IPS-NIHi7 (cell line): ENCODE results near the gene SDK1.
"Not testable (repeated sequence)": the region's sequence is repeated elsewhere in the genome, so short reads cannot be mapped to it uniquely, and the experiment has no call there.

Source experiments
- DNase-seq: peaks from one replicate; pipeline ENCODE4 v3.0.0; 2012; ENCODE audit warnings: mixed read lengths; ENCODE audit errors: extremely low spot score

The SDK1 gene

GRCh38 chr7:4313911-4314310 is 1012.9 kb downstream of the SDK1 start:
- not testable (repeated sequence) for DNase-seq

DNA sequence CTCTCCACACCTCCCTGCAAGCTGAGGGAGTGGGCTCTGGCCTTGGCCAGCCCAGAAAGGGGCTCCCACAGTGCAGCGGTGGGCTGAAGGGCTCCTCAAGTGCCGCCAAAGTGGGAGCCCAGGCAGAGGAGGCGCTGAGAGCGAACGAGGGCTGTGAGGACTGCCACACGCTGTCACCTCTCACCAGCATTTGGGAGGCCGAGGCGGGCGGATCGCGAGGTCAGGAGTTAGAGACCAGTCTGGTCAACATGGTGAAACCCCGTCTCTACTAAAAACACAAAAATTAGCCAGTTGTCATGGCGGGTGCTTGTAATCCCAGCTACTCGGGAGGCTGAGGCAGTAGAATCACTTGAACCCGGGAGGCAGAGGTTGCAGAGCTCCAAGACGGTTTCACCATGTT is 1013.3 kb downstream of the SDK1 start:
- not testable (repeated sequence) for DNase-seq
